ENCODE data around the gene MS4A10. TPM values are rescaled to one million over a fixed set of nuclear protein-coding genes. Genes with fewer than 3 reads are reported as not detected.

MS4A10 gene
- total RNA-seq, 1 donor from 2014 or later: not detected

DNA sequence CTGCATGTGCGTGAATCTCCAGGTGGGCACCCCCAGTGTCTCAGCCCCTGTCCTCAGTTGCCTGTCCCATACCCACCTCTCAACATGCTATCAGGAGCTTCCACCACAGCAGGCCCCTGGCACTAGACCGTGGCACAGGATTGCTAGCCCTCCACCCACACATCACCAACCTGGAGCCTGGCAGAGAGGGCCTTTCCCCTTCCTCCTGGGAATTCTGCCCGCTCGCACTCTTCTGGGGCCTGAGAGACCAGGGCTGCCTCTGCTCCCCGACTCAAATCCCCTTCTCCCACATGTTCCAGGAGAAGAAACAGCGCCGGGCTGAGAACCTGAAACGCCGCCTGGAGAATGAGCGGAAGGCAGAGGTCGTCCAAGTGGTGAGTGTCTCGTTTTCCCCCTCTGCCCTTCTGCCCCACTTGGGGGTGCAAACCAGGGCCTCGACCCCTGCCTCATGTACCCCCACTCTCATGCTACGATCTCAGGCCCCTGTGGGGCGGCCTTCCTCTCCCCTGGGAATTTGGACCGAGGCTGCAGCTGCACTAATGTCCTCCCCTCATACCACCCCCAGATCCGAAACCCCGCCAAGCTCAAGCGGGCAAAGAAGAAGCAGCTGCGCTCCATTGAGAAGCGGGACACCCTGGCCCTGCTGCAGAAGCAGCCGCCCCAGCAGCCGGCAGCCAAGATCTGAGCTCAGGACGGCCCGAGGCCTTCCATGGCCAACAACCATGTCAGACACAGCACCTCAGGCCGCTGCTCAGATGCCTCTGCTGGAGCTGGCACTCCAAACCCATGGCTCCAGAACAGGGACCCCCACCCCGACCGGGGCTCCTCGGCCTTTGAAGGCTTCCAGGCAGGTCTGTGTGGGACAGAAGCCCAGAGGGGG is 64.7 kb downstream of the MS4A10 start:
- H3K36me3 ChIP-seq (ENCODE audit: control insufficient read depth, insufficient read depth, low read length): peaks cover 1% of the 10 kb centered on the region

More for the DNA sequence above, 64.7 kb downstream of the MS4A10 start:
- no peak overlapping the region for H3K4me3 ChIP-seq (ENCODE audit: low read depth, low read length)
- TF ChIP-seq, protein P1, sequence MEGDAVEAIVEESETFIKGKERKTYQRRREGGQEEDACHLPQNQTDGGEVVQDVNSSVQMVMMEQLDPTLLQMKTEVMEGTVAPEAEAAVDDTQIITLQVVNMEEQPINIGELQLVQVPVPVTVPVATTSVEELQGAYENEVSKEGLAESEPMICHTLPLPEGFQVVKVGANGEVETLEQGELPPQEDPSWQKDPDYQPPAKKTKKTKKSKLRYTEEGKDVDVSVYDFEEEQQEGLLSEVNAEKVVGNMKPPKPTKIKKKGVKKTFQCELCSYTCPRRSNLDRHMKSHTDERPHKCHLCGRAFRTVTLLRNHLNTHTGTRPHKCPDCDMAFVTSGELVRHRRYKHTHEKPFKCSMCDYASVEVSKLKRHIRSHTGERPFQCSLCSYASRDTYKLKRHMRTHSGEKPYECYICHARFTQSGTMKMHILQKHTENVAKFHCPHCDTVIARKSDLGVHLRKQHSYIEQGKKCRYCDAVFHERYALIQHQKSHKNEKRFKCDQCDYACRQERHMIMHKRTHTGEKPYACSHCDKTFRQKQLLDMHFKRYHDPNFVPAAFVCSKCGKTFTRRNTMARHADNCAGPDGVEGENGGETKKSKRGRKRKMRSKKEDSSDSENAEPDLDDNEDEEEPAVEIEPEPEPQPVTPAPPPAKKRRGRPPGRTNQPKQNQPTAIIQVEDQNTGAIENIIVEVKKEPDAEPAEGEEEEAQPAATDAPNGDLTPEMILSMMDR (IDR thresholded peaks at IDR 0.05; ENCODE audit: insufficient read depth, low read length, poor library complexity, severe bottlenecking): no peak
- peaks cover 17% of the 10 kb centered on the region for H3K27me3 ChIP-seq (ENCODE audit: control insufficient read depth, insufficient read depth, low read length)
- DNase-seq (ENCODE audit: low read depth): no peak

Other genes starting within 250 kb of the MS4A10 start
- gene MS4A8, start 85.7 kb upstream of the MS4A10 start, total RNA-seq: not detected in 2 replicates
- not detected in 2 replicates for gene MS4A18, start 60.6 kb upstream of the MS4A10 start, total RNA-seq
- gene MS4A15, start 28.5 kb upstream of the MS4A10 start, total RNA-seq: not detected in 2 replicates
- gene CCDC86, start 56.8 kb downstream of the MS4A10 start, total RNA-seq: 53.6 and 54.5 TPM in 2 replicates
- gene PTGDR2, start 70.6 kb downstream of the MS4A10 start, total RNA-seq: not detected in 2 replicates
- not detected in 2 replicates for gene ZP1, start 82.2 kb downstream of the MS4A10 start, total RNA-seq
- 98.8 and 112 TPM in 2 replicates for gene PRPF19, start 121.3 kb downstream of the MS4A10 start, total RNA-seq
- gene TMEM109, start 128.8 kb downstream of the MS4A10 start, total RNA-seq: 64.5 and 82.0 TPM in 2 replicates
- gene TMEM132A, start 139.1 kb downstream of the MS4A10 start, total RNA-seq: 597 and 616 TPM in 2 replicates
- 2.3 and 2.4 TPM in 2 replicates for gene SLC15A3, start 166.8 kb downstream of the MS4A10 start, total RNA-seq
- gene CD6, start 186.3 kb downstream of the MS4A10 start, total RNA-seq: 0.29 and 1.2 TPM in 2 replicates